Neuronal stem cell (in vitro differentiated cells): ENCODE data around the gene ITGAL.
"Not testable (repeated sequence)": the region's sequence is repeated elsewhere in the genome, so short reads cannot be mapped to it uniquely, and the experiment has no call there.

ENCODE experiments used
- DNase-seq: peaks from one replicate; pipeline ENCODE4 v3.0.0-alpha.2; 2013; ENCODE audit warnings: low spot score
- H2AFZ ChIP-seq: one replicate; pipeline ENCODE4 v1.6.1; 2013; ENCODE audit warnings: mild to moderate bottlenecking, low read length, inconsistent platforms
- H2AK5ac ChIP-seq: 2 replicates; pipeline ENCODE4 v1.6.1; 2013; ENCODE audit warnings: low read depth, mild to moderate bottlenecking, inconsistent platforms, low read length, moderate library complexity, mixed read lengths
- H2BK120ac ChIP-seq: 2 replicates; pipeline ENCODE4 v1.6.1; 2013; ENCODE audit warnings: low read depth, mild to moderate bottlenecking, inconsistent platforms, low read length, moderate library complexity, mixed read lengths
- H2BK12ac ChIP-seq: one replicate; pipeline ENCODE4 v1.6.1; 2013; ENCODE audit warnings: low read length, inconsistent platforms
- H2BK15ac ChIP-seq: 2 replicates; pipeline ENCODE4 v1.6.1; 2013; ENCODE audit warnings: mild to moderate bottlenecking, low read length, inconsistent platforms, mixed read lengths
- H2BK5ac ChIP-seq: one replicate; pipeline ENCODE4 v1.6.1; 2013; ENCODE audit warnings: inconsistent platforms, mild to moderate bottlenecking, low read length, moderate library complexity
- H3K14ac ChIP-seq: one replicate; pipeline ENCODE4 v1.6.1; 2013; ENCODE audit warnings: low read length, inconsistent platforms
- H3K18ac ChIP-seq: 2 replicates; pipeline ENCODE4 v1.6.1; 2013; ENCODE audit warnings: low read length, inconsistent platforms
- H3K23ac ChIP-seq: 2 replicates; pipeline ENCODE4 v1.6.1; 2013; ENCODE audit warnings: low read depth, mild to moderate bottlenecking, mixed read lengths, low read length, inconsistent platforms; ENCODE audit not compliant: poor library complexity
- H3K27ac ChIP-seq: replicated peaks from 3 replicates; pipeline ENCODE4 v1.5.1; 2013; ENCODE audit warnings: low read length, inconsistent platforms
- H3K27me3 ChIP-seq, 3 experiments: 2 replicates each; pipeline ENCODE4 v1.6.1; 2013; ENCODE audit warnings: low read length in 3 of 3, mild to moderate bottlenecking in 2 of 3, inconsistent platforms in 1 of 3, low read depth in 1 of 3, mixed read lengths in 1 of 3, moderate library complexity in 1 of 3; ENCODE audit not compliant: control insufficient read depth in 3 of 3, insufficient read depth in 3 of 3
- H3K36me3 ChIP-seq, 2 donors: replicated peaks in 1 of 2; 2 replicates each; pipeline ENCODE4 v1.6.1; 2013; ENCODE audit warnings: low read length in 2 of 2; ENCODE audit not compliant: control insufficient read depth in 2 of 2, insufficient read depth in 2 of 2
- H3K4ac ChIP-seq: 2 replicates; pipeline ENCODE4 v1.6.1; 2013; ENCODE audit warnings: inconsistent platforms, mild to moderate bottlenecking, low read length, moderate library complexity
- H3K4me1 ChIP-seq, 2 donors: 1 replicate in 1 of 2; 2 replicates in 1 of 2; pipeline ENCODE4 v1.6.1; 2013; ENCODE audit warnings: low read length in 2 of 2, low read depth in 1 of 2; ENCODE audit not compliant: control insufficient read depth in 2 of 2, insufficient read depth in 1 of 2
- H3K4me2 ChIP-seq: one replicate; pipeline ENCODE4 v1.6.1; 2013; ENCODE audit warnings: mild to moderate bottlenecking, low read length, inconsistent platforms; ENCODE audit not compliant: insufficient read depth, poor library complexity, severe bottlenecking
- H3K4me3 ChIP-seq, 2 donors: 2 replicates each; pipeline ENCODE4 v1.5.1; 2013; ENCODE audit warnings: low read length in 2 of 2, mild to moderate bottlenecking in 2 of 2, inconsistent platforms in 1 of 2, moderate library complexity in 1 of 2
- H3K79me1 ChIP-seq: one replicate; pipeline ENCODE4 v1.6.1; 2013; ENCODE audit warnings: low read depth, mild to moderate bottlenecking, inconsistent platforms, low read length, moderate library complexity
- H3K9ac ChIP-seq: one replicate; pipeline ENCODE4 v1.6.1; 2013; ENCODE audit warnings: mild to moderate bottlenecking, low read depth, low read length, inconsistent platforms; ENCODE audit not compliant: poor library complexity
- H3K9me3 ChIP-seq, 2 donors: replicated peaks in 1 of 2; 2 replicates each; pipeline versions ENCODE3 to v1.6.1; 2013; ENCODE audit warnings: low read length in 2 of 2, mild to moderate bottlenecking in 2 of 2, inconsistent platforms in 1 of 2, low read depth in 1 of 2, mixed read lengths in 1 of 2, moderate library complexity in 1 of 2; ENCODE audit not compliant: control insufficient read depth in 2 of 2, insufficient read depth in 1 of 2
- H4K8ac ChIP-seq: one replicate; pipeline ENCODE4 v1.6.1; 2013; ENCODE audit warnings: low read depth, mild to moderate bottlenecking, inconsistent platforms, low read length, moderate library complexity
- H4K91ac ChIP-seq: one replicate; pipeline ENCODE4 v1.6.1; 2013; ENCODE audit warnings: low read length, low read depth, mild to moderate bottlenecking, inconsistent platforms; ENCODE audit not compliant: poor library complexity
- WGBS, 2 donors: extraction: QIAGEN DNeasy Blood & Tissue Kit; methylation state at CpG; one replicate each; pipeline ENCODE4 v1.1.7; 2013; ENCODE audit warnings: missing lambda C conversion rate in 2 of 2, mixed read lengths in 1 of 2; ENCODE audit not compliant: insufficient read length in 2 of 2, insufficient replicate concordance in 1 of 2; ENCODE audit errors: extremely low coverage in 2 of 2; 5-methylcytosine and 5-hydroxymethylcytosine counted together

ITGAL gene

DNA sequence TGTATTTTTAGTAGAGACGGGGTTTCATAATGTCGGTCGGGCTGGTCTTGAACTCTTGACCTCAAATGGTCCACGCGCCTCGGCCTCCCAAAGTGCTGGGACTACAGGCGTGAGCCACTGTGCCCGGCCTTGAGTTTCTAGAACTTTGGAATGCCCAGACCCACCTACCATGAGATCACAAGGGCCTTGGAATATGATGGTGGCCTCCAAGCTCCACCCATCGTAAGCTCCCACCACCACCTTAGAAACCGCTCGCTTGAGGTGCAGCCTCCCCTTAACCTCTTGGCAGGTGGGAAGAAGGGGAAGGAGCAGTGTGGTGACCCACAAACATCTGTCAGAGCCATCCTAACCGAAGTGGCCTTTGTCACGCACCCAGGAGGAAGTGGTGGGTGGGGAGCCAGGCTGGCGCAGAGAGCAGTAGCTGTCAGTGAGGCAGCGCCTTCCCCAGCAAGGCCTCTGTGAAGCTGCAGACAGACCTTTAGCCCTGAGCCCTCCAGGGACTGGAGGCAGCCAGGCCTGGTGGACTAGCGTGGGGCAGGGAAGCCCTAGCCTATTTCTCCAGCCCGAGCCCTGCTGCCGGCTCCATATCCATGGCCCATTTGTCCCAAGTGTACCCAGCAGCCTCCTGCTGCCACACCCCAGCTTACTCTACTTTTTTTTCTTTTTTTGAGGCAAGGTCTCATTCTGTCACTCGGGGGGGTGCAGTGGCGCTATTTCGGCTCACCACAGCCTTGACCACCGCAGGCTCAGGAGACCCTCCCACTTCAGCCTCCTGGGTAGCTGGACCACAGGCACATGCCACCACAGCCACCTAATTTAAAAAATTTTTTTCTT lies 13.8 kb upstream of the ITGAL start:
- Histone ChIP-seq H3K4me3 (no peak overlapping the region), H3K36me3 (no peaks in the 10 kb centered on the region), H2BK120ac (no peak overlapping the region), H3K23ac (peak overlapping the region; percentile 80), H4K91ac (no peak overlapping the region), H2AK5ac (peak overlapping the region; percentile 64), H3K4me2 (no peak overlapping the region), H2AFZ (peak overlapping the region; percentile 6), H4K8ac (no peak overlapping the region), H3K27ac (no peak overlapping the region), H2BK15ac (no peak overlapping the region), H3K4me1 (no peaks in the 10 kb centered on the region), H3K9me3 (no peaks in the 10 kb centered on the region), H3K4ac (no peak overlapping the region), H3K27me3 (peaks cover 0 to 19% (median 0%) of the 10 kb centered on the region in 3 experiments), H3K14ac (peak overlapping the region; percentile 14), H2BK5ac (peak overlapping the region; percentile 48), H3K9ac (no peak overlapping the region), H2BK12ac (peak overlapping the region; percentile 41), H3K18ac (peak overlapping the region; percentile 50), H3K79me1 (no peaks in the 10 kb centered on the region)
- DNase-seq, result no peak
- no CpG with 5 or more reads among the region's 22 CpGs for WGBS, 2 donors

- H3K4ac ChIP-seq, result no peak overlapping the region
- H3K36me3 ChIP-seq, result no peaks in the 10 kb centered on the region
- H3K14ac ChIP-seq, result no peak overlapping the region
- H3K4me1 ChIP-seq, result no peaks in the 10 kb centered on the region
- no peaks in the 10 kb centered on the region for H3K9me3 ChIP-seq
- H2BK5ac ChIP-seq, result no peak overlapping the region
- no peak overlapping the region for H4K8ac ChIP-seq
- no peak overlapping the region for H3K4me3 ChIP-seq
- no CpG with 5 or more reads among the region's 11 CpGs for WGBS, 2 donors
- H3K4me2 ChIP-seq, result no peak overlapping the region
- no peak for DNase-seq
- H4K91ac ChIP-seq, result no peak overlapping the region
- no peak overlapping the region for H3K9ac ChIP-seq
- H3K79me1 ChIP-seq, result no peaks in the 10 kb centered on the region
- no peak overlapping the region for H3K18ac ChIP-seq
- no peak overlapping the region for H3K23ac ChIP-seq
- no peak overlapping the region for H2BK120ac ChIP-seq
- no peak overlapping the region for H2BK15ac ChIP-seq
- H3K27ac ChIP-seq, result no peak overlapping the region
- H2BK12ac ChIP-seq, result no peak overlapping the region
- H3K27me3 ChIP-seq, result peaks cover 0 to 13% (median 0%) of the 10 kb centered on the region in 3 experiments
- no peak overlapping the region for H2AK5ac ChIP-seq
- H2AFZ ChIP-seq, result no peak overlapping the region
Measured at GRCh38 chr16:30459456-30459855, 13.1 kb upstream of the ITGAL start.

- not testable (repeated sequence) for H3K4me3 ChIP-seq, DNase-seq, H2BK12ac ChIP-seq, H2BK120ac ChIP-seq, H3K36me3 ChIP-seq, H3K79me1 ChIP-seq, H3K9me3 ChIP-seq, H3K4me2 ChIP-seq, H3K18ac ChIP-seq, H4K8ac ChIP-seq, H3K27me3 ChIP-seq, H3K4me1 ChIP-seq, H3K14ac ChIP-seq, H4K91ac ChIP-seq, H3K27ac ChIP-seq, H3K23ac ChIP-seq, H2BK5ac ChIP-seq, H3K4ac ChIP-seq, H2AK5ac ChIP-seq, H2BK15ac ChIP-seq, H3K9ac ChIP-seq, H2AFZ ChIP-seq
- WGBS, 2 donors, result no CpG with 5 or more reads among the region's 5 CpGs
Measured at GRCh38 chr16:30461426-30461825, 11.1 kb upstream of the ITGAL start.

- Histone ChIP-seq H2BK12ac (no peak overlapping the region), H3K4me2 (no peak overlapping the region), H4K91ac (no peak overlapping the region), H3K27ac (no peak overlapping the region), H3K4me1 (no peaks in the 10 kb centered on the region), H2AK5ac (no peak overlapping the region), H3K23ac (no peak overlapping the region), H3K4me3 (no peak overlapping the region), H2BK5ac (no peak overlapping the region), H2AFZ (no peak overlapping the region), H3K79me1 (no peaks in the 10 kb centered on the region), H2BK120ac (no peak overlapping the region), H3K27me3 (no peaks in the 10 kb centered on the region), H3K18ac (no peak overlapping the region), H3K4ac (no peak overlapping the region), H4K8ac (no peak overlapping the region), H3K14ac (no peak overlapping the region), H2BK15ac (no peak overlapping the region), H3K9ac (no peak overlapping the region), H3K9me3 (no peaks in the 10 kb centered on the region), H3K36me3 (no peaks in the 10 kb centered on the region)
- DNase-seq, result no peak
- no CpG with 5 or more reads among the region's 7 CpGs for WGBS, 2 donors
Measured at GRCh38 chr16:30464078-30464477, 8.5 kb upstream of the ITGAL start.
